A673 (cell line): ENCODE results near the gene HSF2BP. TPM values are rescaled to one million over a fixed set of nuclear protein-coding genes. Genes with fewer than 3 reads are reported as not detected.

Experiments
- BruUV-seq: library from RNA; stranded (reverse); fragments of 400-500 nt; replicated peaks from 2 replicates; lab custom pipeline; 2021; lab: Mats Ljungman, UMichigan
- CTCF ChIA-PET: fragments of 300-600 bp; sonication (Branson Sonifier 250); formaldehyde crosslinking; loops from one replicate; lab custom pipeline; 2022; ENCODE audit warnings: antibody characterized with exemption; lab: Charles Lee
- POLR2A ChIA-PET: fragments of 300-600 bp; sonication (Branson Sonifier 250); formaldehyde crosslinking; loops from one replicate; lab custom pipeline; 2022; ENCODE audit warnings: antibody characterized with exemption; ENCODE audit not compliant: low non-redundant PET; lab: Charles Lee
- DNase-seq: peaks from one replicate; pipeline ENCODE4 v3.0.0-alpha.2; 2015; ENCODE audit warnings: low spot score
- H3K27ac ChIP-seq: fragments of 200-600 bp; sonication (generic); 2 replicates; pipeline ENCODE4 v1.5.1; 2016; ENCODE audit warnings: mixed run types, low read depth, mild to moderate bottlenecking, mixed read lengths, antibody characterized with exemption, low read length; ENCODE audit not compliant: poor library complexity, severe bottlenecking
- H3K27me3 ChIP-seq: fragments of 200-600 bp; sonication (generic); replicated peaks from 2 replicates; pipeline ENCODE4 v1.6.1; 2017; ENCODE audit warnings: mixed run types, low read depth, mild to moderate bottlenecking, mixed read lengths, antibody characterized with exemption, low read length; ENCODE audit not compliant: insufficient read depth, poor library complexity
- H3K36me3 ChIP-seq: fragments of 200-600 bp; sonication (generic); 2 replicates; pipeline ENCODE4 v1.6.1; 2016; ENCODE audit warnings: mixed run types, mild to moderate bottlenecking, mixed read lengths, antibody characterized with exemption, low read length; ENCODE audit not compliant: insufficient read depth, poor library complexity, severe bottlenecking
- H3K4me1 ChIP-seq: fragments of 200-600 bp; sonication (generic); 2 replicates; pipeline ENCODE4 v1.6.1; 2017; ENCODE audit warnings: mixed run types, mild to moderate bottlenecking, mixed read lengths, antibody characterized with exemption, low read length; ENCODE audit not compliant: insufficient read depth, poor library complexity, severe bottlenecking
- H3K4me3 ChIP-seq: fragments of 200-600 bp; sonication (generic); 2 replicates; pipeline ENCODE4 v1.5.1; 2016; ENCODE audit warnings: low read depth, mixed run types, mild to moderate bottlenecking, mixed read lengths, low read length; ENCODE audit not compliant: poor library complexity, severe bottlenecking
- H3K9me3 ChIP-seq: fragments of 200-600 bp; sonication (generic); 2 replicates; pipeline ENCODE4 v1.6.1; 2016; ENCODE audit warnings: mixed run types, low read depth, mild to moderate bottlenecking, mixed read lengths, antibody characterized with exemption, low read length; ENCODE audit not compliant: poor library complexity, severe bottlenecking
- EZH2 ChIP-seq: fragments of 200-600 bp; sonication (generic); IDR thresholded peaks from 2 replicates; pipeline ENCODE4 v1.6.1; 2017; ENCODE audit warnings: borderline replicate concordance, low read depth, mild to moderate bottlenecking, mixed read lengths, antibody characterized with exemption, low read length; ENCODE audit not compliant: poor library complexity, severe bottlenecking
- intact Hi-C: fragments of 100-400 bp; cut with micrococcal nuclease; formaldehyde crosslinking; loops from one replicate; pipeline ENCODE4 v1.10.0; 2022; ENCODE audit not compliant: unreplicated experiment
- total RNA-seq: library from RNA; stranded (reverse); gene quantifications from 2 replicates; pipeline ENCODE4 v1.2.3, GENCODE V29; 2021
- TF ChIP-seq, protein P1 (sequence below): fragments of 300-800, 200-600 bp; sonication (generic); conservative IDR thresholded peaks from 2 replicates; pipeline ENCODE4 v1.5.1; 2017; ENCODE audit warnings: low read depth, mild to moderate bottlenecking, antibody characterized with exemption, low read length, moderate library complexity, mixed read lengths

HSF2BP gene
- total RNA-seq, 1 experiment from 2014 or later, result 2.4 TPM

DNA sequence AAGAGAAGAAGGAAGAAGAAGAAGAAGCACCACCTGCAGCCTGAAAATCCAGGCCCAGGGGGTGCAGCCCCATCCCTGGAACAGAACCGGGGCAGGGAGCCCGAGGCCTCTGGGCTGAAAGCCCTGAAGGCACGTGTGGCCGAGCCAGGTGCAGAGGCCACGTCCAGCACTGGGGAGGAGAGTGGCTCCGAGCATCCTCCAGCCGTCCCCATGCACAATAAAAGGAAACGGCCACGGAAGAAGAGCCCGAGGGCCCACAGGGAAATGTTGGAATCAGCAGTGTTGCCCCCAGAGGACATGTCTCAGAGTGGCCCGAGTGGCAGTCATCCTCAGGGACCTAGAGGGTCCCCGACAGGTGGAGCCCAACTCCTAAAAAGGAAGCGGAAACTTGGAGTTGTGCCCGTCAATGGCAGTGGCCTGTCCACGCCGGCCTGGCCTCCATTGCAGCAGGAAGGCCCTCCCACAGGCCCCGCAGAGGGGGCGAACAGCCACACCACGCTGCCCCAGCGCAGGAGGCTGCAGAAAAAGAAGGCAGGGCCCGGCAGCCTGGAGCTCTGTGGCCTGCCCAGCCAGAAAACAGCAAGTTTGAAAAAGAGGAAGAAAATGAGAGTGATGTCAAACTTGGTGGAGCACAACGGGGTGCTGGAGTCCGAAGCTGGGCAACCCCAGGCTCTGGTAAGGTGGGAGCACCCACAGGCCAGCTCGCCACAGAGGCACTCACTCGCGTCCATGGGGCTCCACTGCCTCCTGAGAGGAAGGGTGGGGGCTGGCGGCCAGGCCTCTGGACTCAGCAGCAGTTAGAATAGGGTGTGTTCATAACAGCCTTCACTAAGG, 28.5 kb upstream of the HSF2BP start:
- POLR2A ChIA-PET, result no interaction called here
- no peaks in the 10 kb centered on the region for H3K27me3 ChIP-seq
- no peaks in the 10 kb centered on the region for H3K4me1 ChIP-seq
- intact Hi-C loops, result no loop called here
- no peak overlapping the region for H3K27ac ChIP-seq
- no peak overlapping the region for H3K4me3 ChIP-seq
- H3K36me3 ChIP-seq, result peaks cover 86% of the 10 kb centered on the region
- TSS peak; percentile 87 for BruUV-seq
- no peaks in the 10 kb centered on the region for H3K9me3 ChIP-seq
- no peak for DNase-seq
- CTCF ChIA-PET, result no interaction called here
- TF ChIP-seq, protein P1, sequence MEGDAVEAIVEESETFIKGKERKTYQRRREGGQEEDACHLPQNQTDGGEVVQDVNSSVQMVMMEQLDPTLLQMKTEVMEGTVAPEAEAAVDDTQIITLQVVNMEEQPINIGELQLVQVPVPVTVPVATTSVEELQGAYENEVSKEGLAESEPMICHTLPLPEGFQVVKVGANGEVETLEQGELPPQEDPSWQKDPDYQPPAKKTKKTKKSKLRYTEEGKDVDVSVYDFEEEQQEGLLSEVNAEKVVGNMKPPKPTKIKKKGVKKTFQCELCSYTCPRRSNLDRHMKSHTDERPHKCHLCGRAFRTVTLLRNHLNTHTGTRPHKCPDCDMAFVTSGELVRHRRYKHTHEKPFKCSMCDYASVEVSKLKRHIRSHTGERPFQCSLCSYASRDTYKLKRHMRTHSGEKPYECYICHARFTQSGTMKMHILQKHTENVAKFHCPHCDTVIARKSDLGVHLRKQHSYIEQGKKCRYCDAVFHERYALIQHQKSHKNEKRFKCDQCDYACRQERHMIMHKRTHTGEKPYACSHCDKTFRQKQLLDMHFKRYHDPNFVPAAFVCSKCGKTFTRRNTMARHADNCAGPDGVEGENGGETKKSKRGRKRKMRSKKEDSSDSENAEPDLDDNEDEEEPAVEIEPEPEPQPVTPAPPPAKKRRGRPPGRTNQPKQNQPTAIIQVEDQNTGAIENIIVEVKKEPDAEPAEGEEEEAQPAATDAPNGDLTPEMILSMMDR, result no peak
- TF ChIP-seq EZH2, result no peak

DNA sequence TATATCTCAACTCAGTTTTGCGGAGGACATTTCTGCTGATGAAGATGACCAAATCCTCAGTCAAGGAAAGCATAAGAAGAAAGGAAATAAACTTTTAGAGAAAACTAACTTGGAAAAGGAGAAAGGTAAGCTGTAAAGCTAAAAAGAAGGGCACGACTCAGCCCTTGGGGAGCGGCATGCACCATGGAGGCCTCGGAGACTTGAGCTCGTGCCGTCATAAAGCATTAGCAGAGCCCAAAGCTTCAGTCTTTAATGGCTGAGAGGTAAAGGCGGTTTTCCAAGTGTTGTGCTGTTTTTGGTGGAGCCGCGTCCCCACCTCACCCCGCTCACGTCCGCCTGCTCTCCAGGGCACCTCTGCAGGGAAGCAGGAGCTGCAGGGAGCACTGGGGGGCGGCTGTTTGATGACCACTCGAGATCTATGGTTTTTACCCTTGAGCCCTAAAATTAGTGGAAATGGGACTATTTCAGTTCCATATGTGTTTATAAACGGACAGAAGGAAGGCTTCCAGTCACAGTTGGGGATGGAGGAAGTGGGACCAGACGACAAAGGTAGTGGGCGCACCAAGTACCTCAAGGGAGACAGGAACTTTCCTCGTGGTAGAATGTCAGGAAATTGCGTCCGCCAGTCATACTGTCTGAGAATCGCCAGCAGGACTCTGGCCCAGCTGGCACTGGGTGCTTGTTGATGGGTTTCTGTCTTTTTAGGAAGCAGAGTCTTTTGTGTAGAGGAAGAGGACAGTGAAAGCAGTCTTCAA, 27.7 kb upstream of the HSF2BP start:
- POLR2A ChIA-PET, result no interaction called here
- TF ChIP-seq, protein P1, result no peak
- no peak for TF ChIP-seq EZH2
- intact Hi-C loops, result no loop called here
- Histone ChIP-seq H3K9me3 (no peaks in the 10 kb centered on the region), H3K27me3 (no peaks in the 10 kb centered on the region), H3K4me3 (no peak overlapping the region), H3K36me3 (peaks cover 89% of the 10 kb centered on the region), H3K27ac (no peak overlapping the region), H3K4me1 (no peaks in the 10 kb centered on the region)
- CTCF ChIA-PET, result no interaction called here
- BruUV-seq, result no TSS peak
- no peak for DNase-seq

DNA sequence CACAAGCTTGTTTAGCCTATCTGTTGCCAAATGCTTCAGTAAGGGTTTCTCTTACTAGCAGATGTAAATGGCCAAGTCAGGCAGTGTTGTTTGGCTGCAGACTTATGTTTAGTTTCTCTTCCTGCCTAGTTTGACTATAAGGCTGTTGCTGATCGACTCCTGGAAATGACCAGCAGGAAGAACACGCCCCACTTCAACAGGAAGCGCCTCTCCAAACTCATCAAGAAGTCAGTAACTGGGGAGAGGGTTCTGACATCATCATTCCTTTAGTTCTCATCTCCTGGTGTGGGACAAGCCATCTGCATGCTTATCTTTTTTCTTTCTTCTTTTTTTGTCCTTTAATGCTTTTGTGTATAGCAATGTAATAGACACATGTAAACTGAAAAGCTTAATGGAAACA, 25.1 kb upstream of the HSF2BP start:
- Histone ChIP-seq H3K4me3 (no peak overlapping the region), H3K9me3 (no peaks in the 10 kb centered on the region), H3K36me3 (peaks cover 70% of the 10 kb centered on the region), H3K4me1 (no peaks in the 10 kb centered on the region), H3K27me3 (no peaks in the 10 kb centered on the region), H3K27ac (no peak overlapping the region)
- intact Hi-C loops, result no loop called here
- ChIA-PET POLR2A (no interaction called here), CTCF (no interaction called here)
- DNase-seq, result no peak
- no TSS peak for BruUV-seq
- TF ChIP-seq, protein P1, result no peak
- TF ChIP-seq EZH2, result no peak
